GM19025 (cell line): ENCODE results near the gene HPCAL1.

ENCODE experiments used
- ATAC-seq: cut with Tn5 transposase; IDR thresholded peaks from one replicate; pipeline ENCODE4 v1.9.1; 2021; ENCODE audit warnings: mild to moderate bottlenecking, low read depth, moderate library complexity; ENCODE audit not compliant: unreplicated experiment

HPCAL1 gene

DNA sequence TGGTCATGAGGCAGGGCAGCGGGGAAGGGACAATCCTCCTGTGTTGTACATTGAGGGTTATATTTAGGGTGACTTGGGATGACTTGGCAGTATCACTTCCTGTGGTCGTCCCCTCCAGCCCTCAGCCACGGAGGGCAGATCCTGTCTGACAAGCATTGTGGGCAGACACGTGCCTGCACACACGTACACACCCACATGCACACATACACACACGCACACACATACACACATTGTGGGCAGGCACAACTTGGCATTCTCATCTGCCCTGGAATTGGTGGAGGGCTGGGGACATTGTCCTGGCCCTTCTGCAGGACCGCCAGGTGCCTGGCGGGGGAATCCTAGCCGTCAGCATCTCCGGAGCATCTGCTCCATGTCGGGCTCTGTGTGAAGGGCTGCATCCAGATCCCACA lies 97.9 kb downstream of the HPCAL1 start:
- ATAC-seq: no peak

GRCh38 chr2:10400978-10401951 lies 98.6 kb downstream of the HPCAL1 start:
- ATAC-seq: no peak

GRCh38 chr2:10402062-10402585 lies 99.4 kb downstream of the HPCAL1 start:
- ATAC-seq: no peak

- no peak for ATAC-seq
These were observed 100.0 kb downstream of the HPCAL1 start for GRCh38 chr2:10402653-10403215.

GRCh38 chr2:10404324-10405143 lies 101.8 kb downstream of the HPCAL1 start:
- no peak for ATAC-seq

- no peak for ATAC-seq
These were observed 102.7 kb downstream of the HPCAL1 start for GRCh38 chr2:10405448-10405847.

GRCh38 chr2:10406016-10406415 lies 103.3 kb downstream of the HPCAL1 start:
- no peak for ATAC-seq

GRCh38 chr2:10406491-10407188 lies 103.9 kb downstream of the HPCAL1 start:
- no peak for ATAC-seq

DNA sequence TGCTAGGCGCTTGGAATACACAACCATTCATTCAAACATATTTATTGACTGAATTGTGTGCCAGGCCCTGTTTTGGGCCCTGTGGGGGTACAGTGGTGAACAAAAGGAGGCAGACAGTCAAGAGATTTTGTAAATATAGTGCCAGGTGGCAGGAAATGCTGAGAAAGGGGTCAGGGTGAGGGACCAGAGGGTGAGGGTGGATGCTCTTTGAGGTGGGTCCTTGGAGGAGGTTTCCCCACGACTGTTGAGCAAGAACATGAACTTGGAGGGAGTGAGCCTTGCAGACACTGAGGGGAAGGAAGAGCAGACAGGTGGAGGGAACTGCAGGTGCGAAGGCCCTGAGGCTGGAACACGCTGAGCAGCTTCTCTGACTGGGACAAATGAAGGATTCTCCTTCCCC lies 104.7 kb downstream of the HPCAL1 start:
- no peak for ATAC-seq

GRCh38 chr2:10407841-10408648 lies 105.3 kb downstream of the HPCAL1 start:
- ATAC-seq: peak; percentile 31

DNA sequence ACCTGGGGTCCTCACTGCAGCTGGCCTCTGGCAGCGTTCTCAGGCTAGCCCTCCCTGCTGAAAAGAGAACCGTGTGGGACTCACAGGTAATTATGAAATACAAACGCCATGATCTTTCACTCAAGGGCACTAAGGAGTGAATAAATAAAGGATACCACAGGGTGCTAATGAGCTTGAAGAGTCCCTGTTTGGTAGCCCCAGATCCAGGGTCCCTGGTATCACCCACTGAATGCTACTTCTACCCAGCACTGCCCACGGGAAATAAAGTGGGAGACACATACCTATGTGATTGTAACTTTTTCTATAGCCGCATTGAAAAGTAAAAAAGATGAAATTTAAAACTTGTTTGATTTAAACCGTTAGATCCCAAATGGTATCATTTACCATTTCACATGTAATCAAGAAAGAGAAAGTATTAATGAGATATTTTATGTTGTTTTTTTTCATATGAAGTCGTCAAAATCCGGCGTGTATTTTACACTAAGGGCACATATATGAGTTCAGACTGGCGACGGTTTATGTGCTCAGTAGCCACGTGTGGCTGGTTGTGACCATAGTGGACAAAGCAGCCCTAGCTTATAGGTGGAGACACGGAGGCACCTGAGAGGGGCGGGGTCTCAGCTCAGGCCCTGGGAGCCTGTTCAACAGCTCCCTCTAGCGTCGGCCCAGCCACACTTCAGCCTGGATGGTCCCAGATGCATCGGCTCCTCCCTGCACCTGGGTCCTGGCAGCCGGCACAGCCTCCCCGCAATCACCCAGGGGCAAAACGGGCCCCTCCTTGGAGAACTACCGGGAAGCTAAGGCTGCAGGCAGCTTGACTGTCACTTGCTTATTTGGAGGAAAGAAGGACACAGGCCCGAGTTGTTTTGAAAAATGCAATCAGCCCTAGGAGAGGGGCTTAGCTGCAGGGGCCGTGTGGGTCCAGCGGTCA lies 106.2 kb downstream of the HPCAL1 start:
- ATAC-seq: peak; percentile 36

- ATAC-seq: peak; percentile 59
These were observed 107.5 kb downstream of the HPCAL1 start for GRCh38 chr2:10410001-10410822.

- ATAC-seq: no peak
These were observed 108.2 kb downstream of the HPCAL1 start for GRCh38 chr2:10410823-10411437.

- no peak for ATAC-seq
These were observed 108.9 kb downstream of the HPCAL1 start for GRCh38 chr2:10411557-10411956.

DNA sequence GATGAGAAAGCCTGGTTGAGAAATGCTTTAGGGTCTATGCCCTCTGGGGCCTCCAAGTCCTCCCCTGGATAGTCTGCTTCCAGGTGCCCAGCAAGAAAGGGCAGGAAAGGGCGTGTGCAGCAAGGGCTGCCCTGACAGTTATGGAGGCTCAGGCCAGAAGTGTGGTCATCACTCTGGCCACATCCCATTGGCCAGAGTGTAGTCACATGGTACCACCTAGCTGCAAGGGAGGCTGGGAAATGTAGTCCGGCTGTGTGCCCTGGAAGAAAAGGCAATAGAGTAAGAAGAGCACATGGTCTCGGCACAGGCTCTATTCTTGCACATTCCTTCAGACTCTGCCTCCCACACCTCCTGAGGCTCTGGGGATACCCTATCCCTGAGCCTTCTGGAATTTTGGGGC lies 109.7 kb downstream of the HPCAL1 start:
- no peak for ATAC-seq

GRCh38 chr2:10413503-10413902 lies 110.8 kb downstream of the HPCAL1 start:
- no peak for ATAC-seq

- no peak for ATAC-seq
These were observed 111.3 kb downstream of the HPCAL1 start for GRCh38 chr2:10413991-10414451.
